Hepatocyte (in vitro differentiated cells): ENCODE results near the gene EIF3D.

Experiments
- EZH2 ChIP-seq: fragments of 200-600 bp; sonication (generic); IDR thresholded peaks from 2 replicates; pipeline ENCODE4 v1.6.1; 2016; ENCODE audit warnings: antibody characterized with exemption, mild to moderate bottlenecking, borderline replicate concordance
- EZH2phosphoT487 ChIP-seq: fragments of 200-600 bp; sonication (generic); IDR thresholded peaks from one replicate; pipeline ENCODE4 v1.6.1; 2018; ENCODE audit warnings: antibody characterized with exemption, mild to moderate bottlenecking, low read depth, moderate library complexity; ENCODE audit not compliant: unreplicated experiment, severe bottlenecking
- TF ChIP-seq, protein P1 (sequence below): fragments of 200-600 bp; sonication (generic); IDR thresholded peaks from 2 replicates; pipeline ENCODE4 v1.5.1; 2016; ENCODE audit warnings: antibody characterized with exemption, mild to moderate bottlenecking; ENCODE audit not compliant: poor library complexity

DNA sequence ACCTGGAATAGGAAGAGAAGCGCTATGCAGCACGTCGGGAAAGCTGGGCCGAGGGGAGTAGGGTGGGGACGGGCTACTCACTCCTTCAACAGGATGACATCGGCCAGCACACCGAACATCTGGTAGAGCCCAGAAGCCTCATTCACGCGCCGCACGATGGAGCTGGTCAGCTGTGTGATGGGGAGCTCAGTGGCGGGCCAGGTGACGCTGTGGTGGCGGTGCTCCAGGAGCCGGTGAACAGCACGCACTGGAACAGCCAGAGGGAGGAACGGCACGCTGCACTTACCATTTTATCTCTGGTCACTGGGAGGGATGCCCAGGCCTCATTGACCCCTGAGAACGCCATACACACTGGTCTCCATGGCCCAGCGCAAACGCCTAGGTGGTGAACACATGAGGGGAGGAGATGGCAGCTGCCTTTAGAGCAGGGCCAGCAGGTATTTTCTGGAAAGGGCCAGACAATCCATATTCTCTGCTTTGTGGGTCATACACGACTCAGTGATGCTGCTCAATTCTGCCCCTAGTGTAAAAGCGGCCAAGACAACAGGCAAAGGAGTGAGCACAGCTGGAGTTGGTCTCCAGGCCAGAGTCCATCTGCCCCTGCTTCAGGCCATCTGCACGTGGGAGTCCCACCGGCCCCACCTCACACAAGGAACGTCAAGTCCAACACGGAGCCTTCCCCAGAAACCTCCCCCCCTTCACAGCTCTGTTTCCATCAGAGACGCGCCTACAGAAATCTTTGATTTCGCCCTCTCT is 30.9 kb downstream of the EIF3D start:
- TF ChIP-seq, protein P1, sequence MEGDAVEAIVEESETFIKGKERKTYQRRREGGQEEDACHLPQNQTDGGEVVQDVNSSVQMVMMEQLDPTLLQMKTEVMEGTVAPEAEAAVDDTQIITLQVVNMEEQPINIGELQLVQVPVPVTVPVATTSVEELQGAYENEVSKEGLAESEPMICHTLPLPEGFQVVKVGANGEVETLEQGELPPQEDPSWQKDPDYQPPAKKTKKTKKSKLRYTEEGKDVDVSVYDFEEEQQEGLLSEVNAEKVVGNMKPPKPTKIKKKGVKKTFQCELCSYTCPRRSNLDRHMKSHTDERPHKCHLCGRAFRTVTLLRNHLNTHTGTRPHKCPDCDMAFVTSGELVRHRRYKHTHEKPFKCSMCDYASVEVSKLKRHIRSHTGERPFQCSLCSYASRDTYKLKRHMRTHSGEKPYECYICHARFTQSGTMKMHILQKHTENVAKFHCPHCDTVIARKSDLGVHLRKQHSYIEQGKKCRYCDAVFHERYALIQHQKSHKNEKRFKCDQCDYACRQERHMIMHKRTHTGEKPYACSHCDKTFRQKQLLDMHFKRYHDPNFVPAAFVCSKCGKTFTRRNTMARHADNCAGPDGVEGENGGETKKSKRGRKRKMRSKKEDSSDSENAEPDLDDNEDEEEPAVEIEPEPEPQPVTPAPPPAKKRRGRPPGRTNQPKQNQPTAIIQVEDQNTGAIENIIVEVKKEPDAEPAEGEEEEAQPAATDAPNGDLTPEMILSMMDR = no peak
- TF ChIP-seq EZH2 = no peak
- no peak for TF ChIP-seq EZH2phosphoT487
